Neural progenitor cell (in vitro differentiated cells): ENCODE measurements around the gene CREB3L4.

Source experiments
- CTCF ChIP-seq: fragments of 200-600 bp; sonication (generic); IDR thresholded peaks from 2 replicates; pipeline ENCODE4 v1.5.1; 2017; ENCODE audit warnings: antibody characterized with exemption, mild to moderate bottlenecking
- EZH2phosphoT487 ChIP-seq: fragments of 200-600 bp; sonication (generic); IDR thresholded peaks from 2 replicates; pipeline ENCODE4 v1.6.1; 2017; ENCODE audit warnings: antibody characterized with exemption

DNA sequence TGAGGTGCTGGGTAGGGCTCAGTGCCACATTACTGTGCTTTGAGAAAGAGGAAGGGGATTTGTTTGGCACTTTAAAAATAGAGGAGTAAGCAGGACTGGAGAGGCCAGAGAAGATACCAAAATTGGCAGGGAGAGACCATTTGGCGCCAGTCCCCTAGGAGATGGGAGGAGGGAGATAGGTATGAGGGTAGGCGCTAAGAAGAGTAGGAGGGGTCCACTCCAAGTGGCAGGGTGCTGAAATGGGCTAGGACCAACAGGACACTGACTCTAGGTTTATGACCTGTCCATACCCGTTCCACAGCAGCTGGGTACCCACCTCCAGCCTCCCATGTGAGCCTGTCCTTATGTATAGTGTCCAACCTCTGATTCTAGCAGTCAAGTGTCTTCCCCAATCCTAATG lies 8.2 kb upstream of the CREB3L4 start:
- TF ChIP-seq CTCF, result no peak
- no peak for TF ChIP-seq EZH2phosphoT487
